ENCODE results near the gene ADAMTS16.

ADAMTS16 gene

GRCh38 chr5:5364932-5365331 lies 224.8 kb downstream of the ADAMTS16 start:
- no peak for TF ChIP-seq CTCF (conservative IDR thresholded peaks at IDR 0.05; ENCODE audit: low read depth, low read length)
- DNase-seq (ENCODE audit: low read depth), result no peak
- no peak overlapping the region for H3K4me3 ChIP-seq (ENCODE audit: low read depth, low read length)

GRCh38 chr5:5367739-5368138 lies 227.6 kb downstream of the ADAMTS16 start:
- TF ChIP-seq CTCF (conservative IDR thresholded peaks at IDR 0.05; ENCODE audit: low read depth, low read length), result no peak
- no peak overlapping the region for H3K4me3 ChIP-seq (ENCODE audit: low read depth, low read length)
- no peak for DNase-seq (ENCODE audit: low read depth)

DNA sequence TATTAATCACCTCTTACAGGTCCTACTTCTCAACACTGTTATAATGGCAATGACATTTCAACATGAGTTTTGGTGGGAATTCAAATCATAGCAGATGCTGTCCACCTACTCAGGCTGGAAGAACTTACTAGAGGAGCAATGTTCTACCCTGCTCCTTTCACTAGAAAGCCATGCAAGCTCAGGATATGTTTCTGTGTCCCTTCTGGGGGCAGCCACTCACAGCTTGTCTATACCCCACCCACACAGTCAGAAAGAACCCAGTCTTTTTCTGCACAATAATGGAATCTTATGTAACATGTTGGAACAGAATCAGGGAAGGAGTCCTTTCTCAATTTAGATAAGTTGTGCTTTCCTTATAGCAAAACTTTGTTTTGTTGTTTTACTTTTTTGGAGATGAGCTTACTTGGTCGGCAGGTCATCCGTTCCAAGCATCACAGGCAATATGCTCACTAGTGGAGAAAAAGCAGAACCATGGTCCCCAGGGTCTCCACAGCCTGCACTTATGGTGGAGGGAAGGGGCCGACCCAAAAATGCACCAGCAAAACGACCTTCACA lies 229.0 kb downstream of the ADAMTS16 start:
- DNase-seq (ENCODE audit: low read depth), result no peak
- TF ChIP-seq CTCF (conservative IDR thresholded peaks at IDR 0.05; ENCODE audit: low read depth, low read length), result no peak
- no peak overlapping the region for H3K4me3 ChIP-seq (ENCODE audit: low read depth, low read length)
